DMS114 treated with DMSO at 0.1 percent for 48 hours (cell line): ENCODE measurements around the gene ETV5.
"Not testable (repeated sequence)": the region's sequence is repeated elsewhere in the genome, so short reads cannot be mapped to it uniquely, and the experiment has no call there.

ENCODE experiments used
- DNase-seq: peaks from one replicate; lab custom pipeline; 2025; ENCODE audit not compliant: unreplicated experiment; lab: John Stamatoyannopoulos, UW

Gene ETV5

DNA sequence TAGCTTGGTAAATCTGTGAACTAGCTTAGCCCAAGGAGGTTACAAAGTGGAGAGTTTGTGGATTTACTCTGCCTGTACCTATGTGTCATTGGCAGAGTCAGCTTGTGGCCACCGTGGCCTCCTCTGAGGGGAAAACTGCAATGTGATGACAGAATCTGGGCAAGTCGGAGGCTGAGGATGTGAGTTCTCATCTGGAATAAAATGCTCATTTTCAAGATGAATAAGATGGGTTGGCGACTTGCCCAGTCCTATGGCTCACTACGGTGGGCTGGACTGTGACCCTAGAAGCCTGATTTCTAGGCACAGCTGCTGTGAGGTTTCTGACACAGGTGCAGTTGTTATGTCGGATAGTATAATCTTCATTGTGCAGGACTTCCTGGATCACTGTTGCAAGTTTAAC lies 83.7 kb downstream of the ETV5 start:
- no peak for DNase-seq

DNA sequence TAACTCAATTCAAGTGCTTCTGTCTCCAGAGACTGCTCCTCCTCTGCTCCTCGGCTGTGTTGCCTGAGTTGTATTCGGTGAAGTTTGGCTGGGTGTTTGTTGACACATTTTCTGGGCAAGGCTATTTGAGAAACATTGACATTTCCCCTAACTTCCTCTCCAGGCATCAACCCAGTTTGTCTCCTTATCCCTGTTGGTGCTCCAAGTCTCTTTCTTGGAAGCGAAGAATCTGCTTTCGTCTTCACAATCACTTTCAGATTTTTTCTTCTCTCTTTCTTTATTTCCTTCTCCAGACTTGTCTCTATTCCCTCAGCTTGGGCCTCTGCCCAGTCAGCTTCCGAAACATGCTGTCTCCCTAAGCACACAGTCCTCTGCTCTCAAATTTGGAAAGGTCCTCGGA lies 84.7 kb downstream of the ETV5 start:
- no peak for DNase-seq

DNA sequence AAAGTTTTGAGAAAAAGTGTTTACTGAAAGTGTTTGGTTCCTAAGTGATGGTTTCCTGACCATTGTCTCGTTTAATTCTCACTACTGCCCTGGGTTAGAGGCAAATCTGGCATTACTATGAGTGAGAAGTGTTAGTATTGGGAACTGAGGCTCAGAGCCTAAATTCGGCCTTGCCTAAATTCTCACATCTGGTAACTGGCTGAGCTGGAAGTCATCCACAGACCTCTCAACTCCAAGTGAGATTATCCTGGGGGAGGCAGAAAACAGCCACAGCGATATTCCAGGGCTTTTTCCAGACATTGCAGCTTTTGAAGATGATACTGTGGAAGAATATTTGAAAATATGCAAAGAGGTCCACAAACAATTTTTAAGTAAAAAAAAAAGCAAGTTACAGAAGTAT lies 86.0 kb downstream of the ETV5 start:
- no peak for DNase-seq

DNA sequence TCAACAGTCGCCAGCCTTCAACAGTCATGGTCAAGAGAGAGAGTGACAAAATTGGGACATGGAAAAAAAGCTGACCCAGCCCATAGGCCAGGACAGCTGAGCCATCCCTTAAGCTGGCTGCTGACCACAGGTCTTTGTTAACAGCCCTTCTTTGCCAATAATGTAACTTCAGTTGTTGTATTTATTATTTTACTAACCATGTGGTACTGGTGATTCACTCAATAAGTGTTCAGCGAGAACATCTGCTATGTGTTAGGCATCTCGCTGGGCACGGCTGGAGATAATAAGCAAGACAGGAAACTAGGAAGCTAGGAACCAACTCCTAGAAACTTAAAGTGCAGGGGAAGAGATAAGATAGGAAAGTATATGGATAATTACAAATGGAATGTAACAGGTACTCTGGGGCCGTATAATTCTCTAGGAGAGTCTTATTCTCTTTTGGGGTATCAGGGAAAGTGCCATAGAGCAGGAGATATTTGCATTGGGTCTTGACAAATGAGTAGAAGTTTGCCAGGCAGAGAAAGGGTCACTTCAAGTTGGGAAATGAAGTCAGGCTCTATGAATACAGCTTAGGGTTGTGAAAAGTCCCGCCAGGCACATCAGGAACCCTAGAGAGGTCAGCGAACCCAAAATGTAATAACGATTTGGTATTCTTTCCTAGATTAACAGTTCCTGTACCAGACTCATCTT lies 87.1 kb downstream of the ETV5 start:
- no peak for DNase-seq

DNA sequence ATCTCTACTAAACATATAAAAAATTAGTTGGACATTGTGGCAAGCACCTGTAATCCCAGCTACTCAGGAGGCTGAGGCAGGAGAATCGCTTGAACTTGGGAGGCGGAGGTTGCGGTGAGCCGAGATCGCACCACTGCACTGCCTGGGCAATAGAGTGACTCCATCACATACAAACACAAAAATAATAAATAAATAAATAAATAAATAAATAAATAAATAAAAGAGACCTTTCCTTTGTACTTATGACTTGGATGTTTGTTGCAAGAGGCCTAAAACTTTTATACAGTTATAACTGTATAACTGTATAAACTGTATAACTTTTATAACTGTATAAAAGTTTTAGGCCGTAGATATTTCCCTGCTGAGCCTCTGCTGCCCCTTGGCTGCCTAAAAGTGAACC lies 87.6 kb downstream of the ETV5 start:
- not testable (repeated sequence) for DNase-seq

DNA sequence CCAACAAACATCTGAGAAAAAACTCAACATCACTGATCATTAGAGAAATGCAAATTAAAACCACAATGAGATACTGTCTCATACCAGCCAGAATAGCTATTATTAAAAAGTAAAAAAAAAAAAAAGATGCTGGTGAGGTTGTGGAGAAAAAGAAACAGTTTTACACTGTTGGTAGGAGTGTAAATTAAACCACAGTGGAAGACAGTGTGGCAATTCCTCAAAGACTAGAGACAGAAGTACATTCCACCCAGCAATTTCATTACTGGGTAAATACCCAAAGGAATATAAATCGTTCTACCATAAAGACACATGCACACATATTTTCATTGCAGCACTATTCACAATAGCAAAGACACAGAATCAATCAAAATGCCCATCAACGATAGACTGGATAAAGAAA lies 89.6 kb downstream of the ETV5 start:
- DNase-seq, result not testable (repeated sequence)

DNA sequence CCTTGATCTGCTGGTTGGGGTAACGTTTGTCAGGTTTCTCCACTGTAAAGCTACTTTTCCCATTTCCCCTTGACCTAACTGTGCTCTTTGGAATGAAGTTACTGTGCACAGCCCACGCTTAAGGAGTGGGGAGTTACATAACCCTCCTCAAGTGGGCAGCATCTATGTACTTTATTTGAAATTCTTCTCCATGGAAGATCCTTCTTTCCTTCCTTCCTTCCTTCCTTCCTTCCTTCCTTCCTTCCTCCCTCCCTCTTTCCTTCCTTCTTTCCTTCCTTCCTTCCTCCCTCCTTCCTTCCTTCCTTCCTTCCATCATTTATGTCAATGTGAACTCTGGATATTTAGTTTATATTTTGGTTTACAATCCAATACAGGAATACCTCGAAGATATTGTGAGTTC lies 94.0 kb downstream of the ETV5 start:
- DNase-seq, result no peak

DNA sequence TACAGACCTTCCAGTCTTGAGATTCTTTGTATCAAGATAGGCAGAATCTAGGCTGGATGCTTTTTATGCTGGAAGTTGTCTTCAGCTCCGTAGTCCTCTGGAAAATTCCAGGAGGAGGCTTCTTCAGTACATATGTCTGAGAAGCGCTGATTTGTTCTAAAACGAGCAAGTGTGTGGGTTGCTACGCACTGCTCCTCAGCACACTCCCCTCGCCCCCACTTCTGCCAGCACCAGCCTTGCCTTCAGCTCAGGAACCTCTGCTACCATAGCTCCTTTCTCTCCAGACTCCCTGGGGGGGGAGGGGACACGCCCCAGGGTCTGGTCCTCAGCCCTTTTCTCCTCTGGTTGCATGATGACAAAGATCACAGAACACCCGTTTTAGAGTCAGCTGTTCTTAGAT lies 95.6 kb downstream of the ETV5 start:
- no peak for DNase-seq

DNA sequence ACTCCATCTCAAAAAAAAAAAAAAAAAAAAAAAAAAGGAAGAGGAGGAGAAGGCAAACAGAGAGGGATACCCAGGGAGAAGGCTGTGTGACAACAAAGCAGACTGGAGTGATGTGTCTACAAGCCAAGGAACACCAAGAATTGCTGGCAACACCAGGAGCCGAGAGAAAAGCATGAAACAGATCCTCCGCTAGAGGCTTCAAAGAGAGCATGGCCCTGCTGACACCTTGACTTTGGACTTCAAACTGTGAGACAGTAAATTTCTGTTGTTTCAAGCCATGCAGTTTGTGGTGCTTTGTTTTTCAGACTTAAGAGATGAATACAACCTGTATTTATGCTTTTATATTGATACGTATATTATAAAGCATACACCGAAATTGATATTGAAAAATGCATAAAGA lies 96.8 kb downstream of the ETV5 start:
- DNase-seq, result no peak

DNA sequence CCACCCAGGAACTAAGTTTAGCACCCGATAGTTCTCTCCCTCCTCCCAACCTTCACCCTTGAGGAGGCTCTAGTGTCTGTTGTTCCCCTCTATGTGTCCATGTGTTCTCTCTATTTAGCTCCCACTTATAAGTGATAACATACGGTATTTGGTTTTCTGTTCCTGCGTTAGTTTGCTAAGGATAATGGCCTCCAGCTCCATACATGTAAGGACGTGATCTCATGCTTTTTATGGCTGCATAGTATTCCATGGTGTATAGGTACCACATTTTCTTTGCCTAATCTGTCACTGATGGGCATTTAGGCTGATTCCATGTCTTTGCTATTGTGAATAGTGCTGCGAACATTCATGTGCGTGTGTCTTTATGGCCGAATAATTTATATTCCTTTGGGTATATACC lies 104.2 kb downstream of the ETV5 start:
- no peak for DNase-seq

DNA sequence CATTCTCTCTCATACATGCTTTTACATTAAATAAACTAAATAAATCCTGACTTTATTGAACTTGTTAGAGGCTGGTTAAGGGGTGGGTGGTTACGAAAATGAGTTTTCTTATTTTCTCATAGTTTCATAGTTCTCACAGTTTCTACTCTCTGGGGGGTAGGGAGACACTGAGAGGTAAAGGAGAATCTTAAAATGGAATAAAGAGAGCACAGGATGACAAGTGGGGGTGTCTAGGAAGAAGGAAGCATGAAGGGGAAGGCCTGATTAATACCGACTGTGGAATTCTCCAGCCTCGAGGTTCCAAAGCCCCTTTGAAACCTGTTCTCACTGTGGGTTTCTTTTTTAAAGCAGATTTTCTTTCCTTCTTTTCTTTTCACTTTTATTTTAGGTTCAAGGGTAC lies 104.7 kb downstream of the ETV5 start:
- no peak for DNase-seq

DNA sequence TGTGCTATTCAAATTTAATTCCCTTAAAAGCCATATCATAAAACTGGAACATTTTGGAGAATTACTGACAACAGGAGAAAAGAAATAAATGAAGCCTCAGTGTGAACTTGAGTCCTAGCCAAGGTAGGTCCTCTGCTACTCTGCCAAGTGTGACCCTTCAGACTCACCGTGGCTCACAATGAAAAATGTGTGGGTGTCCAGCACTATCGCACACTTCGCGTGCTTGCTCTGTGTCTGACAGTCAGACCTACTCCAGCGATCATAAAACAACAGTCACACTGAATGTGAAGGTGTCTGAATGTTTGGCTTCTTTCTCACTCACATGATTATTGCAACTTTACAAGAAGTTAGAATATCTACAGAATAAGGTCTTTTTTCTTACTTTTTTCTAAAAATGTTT lies 105.3 kb downstream of the ETV5 start:
- no peak for DNase-seq

DNA sequence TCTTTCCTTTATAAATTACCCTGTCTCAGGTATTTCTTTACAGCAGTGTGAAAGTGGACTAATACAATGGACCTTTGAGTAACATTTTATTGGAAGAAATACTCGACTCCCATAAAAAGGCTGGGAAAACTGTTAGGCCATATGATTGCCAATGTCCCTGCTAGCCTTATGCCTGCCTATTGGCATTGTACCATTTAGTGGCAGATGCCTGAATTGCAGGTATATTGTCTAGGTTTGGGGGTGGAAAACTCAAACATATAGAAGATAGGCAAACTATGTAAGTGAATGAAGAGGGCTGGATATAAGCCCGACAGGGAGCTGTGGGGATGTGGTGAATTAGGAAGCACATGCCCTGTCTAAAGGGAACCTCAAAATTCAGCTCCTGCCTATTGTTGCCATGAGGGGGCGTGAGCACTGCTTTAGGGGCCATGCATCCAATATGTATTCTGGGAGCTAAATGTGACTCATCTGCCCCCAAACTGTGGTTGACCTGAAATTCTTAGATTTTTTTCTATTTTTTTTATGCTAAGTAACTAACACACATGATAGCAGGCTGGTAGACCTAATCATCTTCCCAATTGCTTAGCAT lies 105.9 kb downstream of the ETV5 start:
- no peak for DNase-seq

DNA sequence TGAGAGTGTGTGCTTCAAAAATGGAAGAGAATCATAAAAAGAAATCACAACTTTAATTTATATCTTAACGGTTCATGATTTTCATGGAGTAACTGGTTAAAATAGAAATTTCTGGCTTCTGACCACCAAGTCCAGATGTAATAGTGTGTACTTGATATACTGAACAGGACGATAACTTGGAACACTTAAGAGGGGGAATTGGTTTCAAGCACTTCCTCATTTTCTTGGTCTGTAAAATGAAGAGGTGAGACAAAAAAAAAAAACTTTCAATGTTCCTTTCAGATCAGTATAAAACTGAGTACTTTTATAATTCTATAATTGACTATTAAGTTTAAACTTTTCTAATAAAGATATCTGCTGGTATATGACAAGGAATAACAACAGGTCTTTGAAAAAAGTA lies 107.0 kb downstream of the ETV5 start:
- DNase-seq, result no peak

DNA sequence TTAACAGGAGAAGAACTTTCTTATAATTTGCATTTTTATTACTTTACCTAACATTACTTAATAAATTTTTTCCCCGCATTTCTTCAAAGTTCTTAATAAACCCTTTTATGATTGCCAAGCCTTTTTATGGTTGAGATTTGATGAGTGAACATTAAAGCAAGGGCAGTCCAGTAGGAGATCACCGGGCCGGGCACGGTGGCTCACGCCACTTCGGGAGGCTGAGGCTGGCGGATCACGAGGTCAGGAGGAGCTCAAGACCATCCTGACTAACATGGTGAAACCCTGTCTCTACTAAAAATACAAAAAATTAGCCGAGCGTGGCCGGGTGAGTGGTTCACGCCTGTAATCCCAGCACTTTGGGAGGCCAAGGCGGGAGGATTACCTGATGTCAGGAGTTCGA lies 109.7 kb downstream of the ETV5 start:
- DNase-seq, result no peak

DNA sequence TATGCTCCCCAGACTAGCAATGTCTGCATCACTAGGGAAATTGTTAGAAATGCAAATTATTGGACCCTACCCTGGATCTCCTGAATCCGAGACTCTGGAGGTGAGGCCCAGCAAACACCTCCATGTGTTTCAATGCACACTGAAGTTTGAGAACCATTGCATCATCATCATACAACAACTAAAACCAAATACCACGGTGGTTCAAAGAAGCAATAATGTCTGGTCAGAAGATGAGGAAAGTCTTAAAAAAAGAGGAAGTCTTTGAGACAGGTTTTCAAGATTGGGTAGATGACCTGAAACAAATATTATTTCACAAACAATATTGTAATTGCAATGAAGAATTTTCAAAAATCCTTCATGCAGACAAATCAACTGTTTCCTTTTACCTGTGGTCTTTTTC lies 110.8 kb downstream of the ETV5 start:
- DNase-seq, result no peak

DNA sequence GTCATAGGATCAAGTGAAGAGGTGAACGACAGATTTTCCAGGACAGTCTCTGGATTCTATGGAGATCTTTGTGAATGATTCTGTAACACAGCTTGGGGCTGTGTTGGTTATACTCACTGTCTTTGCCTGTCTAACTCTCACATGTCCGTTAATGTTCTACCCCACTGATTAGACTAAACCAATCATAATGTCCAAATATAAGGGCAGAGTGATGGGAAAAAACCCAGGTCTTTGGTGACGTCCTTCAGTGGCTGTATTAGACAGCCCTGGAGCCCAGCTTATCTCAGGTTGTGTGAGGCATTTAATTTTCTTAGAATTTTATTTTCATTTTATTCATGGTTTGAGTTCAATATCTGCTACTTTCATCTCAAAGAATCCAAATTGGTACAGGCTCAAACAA lies 111.8 kb downstream of the ETV5 start:
- DNase-seq, result no peak
